GM18498 (cell line): Measurements from ENCODE around the gene TYK2.
"Not testable (repeated sequence)": the region's sequence is repeated elsewhere in the genome, so short reads cannot be mapped to it uniquely, and the experiment has no call there.

Source experiments
- ATAC-seq: cut with Tn5 transposase; IDR thresholded peaks from one replicate; pipeline ENCODE4 v1.9.1; 2021; ENCODE audit warnings: mild to moderate bottlenecking, moderate library complexity; ENCODE audit not compliant: unreplicated experiment

The TYK2 gene

DNA sequence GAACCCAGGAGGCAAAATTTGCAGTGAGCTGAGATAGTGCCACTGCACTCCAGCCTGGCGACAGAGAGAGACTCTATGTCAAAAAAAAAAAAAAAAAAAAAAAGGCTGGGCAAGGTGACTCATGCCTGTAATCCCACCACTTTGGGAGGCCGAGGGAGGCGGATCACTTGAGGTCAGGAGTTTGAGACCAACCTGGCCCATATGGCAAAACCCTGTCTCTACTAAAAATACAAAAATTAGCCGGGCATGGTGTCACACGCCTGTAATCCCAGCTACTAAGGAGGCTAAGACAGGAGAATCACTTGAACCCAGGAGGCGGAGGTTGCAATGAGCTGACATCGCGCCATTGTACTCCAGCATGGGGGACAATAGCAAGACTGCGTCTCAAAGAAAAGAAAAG, 43.6 kb downstream of the TYK2 start:
- not testable (repeated sequence) for ATAC-seq

DNA sequence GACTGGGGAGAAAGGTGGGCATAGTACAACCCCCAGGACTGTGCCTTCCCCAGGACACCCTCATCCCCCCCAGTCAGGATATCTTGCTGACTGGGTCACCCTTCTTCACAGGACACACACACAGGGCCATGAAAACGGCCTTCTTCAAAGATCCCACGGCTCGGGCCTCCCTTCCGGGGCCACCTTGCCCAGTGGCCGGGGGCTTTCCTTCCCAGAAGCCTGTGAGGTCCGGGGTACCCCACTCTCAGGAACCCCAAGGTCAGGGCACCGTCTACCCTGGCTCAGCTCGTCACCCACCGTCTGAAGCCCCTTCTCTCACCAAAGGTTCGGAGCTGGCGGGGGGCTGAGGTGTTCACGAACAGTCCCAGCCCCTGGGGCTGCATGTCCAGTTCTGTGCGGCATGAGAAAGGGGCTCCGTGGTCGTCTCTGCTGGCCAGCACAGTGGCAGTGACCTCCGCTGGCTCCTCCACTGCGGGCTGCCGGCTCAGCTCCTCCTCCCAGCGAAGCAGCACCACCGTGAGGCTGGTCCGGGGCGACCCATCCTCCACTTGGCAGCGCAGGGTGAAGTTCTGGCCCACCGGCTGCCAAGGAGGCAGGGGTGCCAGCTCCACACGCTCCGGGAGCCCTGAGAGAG, 44.9 kb downstream of the TYK2 start:
- ATAC-seq, result no peak

- no peak for ATAC-seq
Observed at GRCh38 chr19:10334588-10335351, 45.6 kb downstream of the TYK2 start.

DNA sequence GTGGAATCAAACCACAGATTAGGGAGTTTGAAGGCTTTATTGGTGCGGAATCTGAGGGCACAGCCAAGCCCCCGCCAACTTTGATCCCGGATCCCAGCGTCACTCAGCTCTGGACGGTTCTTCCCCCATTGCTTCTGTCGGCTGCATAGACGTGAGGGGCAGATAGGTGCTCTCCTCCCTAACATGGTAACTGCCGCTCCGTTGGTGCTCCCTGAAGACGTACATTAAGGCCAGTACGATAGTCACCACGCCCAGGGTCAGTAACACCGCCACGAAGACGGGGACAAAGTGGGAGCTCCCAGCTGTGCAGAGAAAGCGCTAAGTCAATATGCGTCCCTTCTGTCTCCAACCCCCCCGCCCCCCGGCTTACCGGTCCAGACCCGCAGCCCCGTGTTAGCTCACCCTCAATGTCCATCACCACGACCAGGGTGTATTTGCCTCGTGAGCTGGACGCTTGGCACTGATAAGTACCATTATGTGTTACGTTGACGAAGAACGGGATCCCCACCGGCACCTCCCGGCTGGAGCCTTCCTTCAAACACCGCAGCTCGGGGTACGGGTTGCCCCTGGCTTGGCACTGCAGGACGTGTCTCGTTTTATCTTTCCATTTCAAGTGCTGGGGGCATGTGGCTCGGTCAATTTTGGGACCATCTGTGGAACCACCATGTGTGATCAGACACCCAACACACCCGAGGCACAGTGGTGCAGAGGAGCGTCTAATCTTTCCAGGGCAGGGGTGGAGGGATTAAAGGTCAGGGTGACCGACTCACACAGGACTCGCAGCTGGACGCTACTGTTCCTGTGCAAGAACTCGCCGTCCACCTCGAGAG, 46.4 kb downstream of the TYK2 start:
- ATAC-seq, result no peak

- ATAC-seq, result peak; percentile 92
Observed at GRCh38 chr19:10332965-10333757, 47.2 kb downstream of the TYK2 start, which contains the start of gene RAVER1. Gene RAVER1 (minus strand): TSS chr19:10333529. CDS start chr19:10333507, 22 bp downstream.

GRCh38 chr19:10332158-10332964, 48.0 kb downstream of the TYK2 start:
- ATAC-seq, result no peak

DNA sequence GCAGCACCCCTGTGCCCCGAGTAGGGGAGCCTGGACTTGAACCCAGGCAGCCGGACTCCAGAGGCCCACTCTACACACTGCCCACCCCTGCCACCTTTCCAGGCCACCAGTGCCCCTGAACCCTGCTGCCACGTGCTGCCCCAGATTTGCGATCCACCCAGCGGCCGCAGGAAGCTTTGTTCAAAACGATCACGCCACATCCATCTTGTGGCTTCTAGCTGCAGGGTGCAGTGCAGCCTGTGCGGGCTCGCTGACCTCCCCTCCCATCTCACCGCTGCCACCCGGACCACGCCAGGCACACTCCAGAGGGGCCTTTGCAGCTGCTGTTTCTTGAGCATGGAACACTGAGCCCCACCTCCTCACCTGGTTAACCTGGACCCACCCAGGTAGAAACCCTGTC, 50.8 kb downstream of the TYK2 start:
- ATAC-seq, result no peak

DNA sequence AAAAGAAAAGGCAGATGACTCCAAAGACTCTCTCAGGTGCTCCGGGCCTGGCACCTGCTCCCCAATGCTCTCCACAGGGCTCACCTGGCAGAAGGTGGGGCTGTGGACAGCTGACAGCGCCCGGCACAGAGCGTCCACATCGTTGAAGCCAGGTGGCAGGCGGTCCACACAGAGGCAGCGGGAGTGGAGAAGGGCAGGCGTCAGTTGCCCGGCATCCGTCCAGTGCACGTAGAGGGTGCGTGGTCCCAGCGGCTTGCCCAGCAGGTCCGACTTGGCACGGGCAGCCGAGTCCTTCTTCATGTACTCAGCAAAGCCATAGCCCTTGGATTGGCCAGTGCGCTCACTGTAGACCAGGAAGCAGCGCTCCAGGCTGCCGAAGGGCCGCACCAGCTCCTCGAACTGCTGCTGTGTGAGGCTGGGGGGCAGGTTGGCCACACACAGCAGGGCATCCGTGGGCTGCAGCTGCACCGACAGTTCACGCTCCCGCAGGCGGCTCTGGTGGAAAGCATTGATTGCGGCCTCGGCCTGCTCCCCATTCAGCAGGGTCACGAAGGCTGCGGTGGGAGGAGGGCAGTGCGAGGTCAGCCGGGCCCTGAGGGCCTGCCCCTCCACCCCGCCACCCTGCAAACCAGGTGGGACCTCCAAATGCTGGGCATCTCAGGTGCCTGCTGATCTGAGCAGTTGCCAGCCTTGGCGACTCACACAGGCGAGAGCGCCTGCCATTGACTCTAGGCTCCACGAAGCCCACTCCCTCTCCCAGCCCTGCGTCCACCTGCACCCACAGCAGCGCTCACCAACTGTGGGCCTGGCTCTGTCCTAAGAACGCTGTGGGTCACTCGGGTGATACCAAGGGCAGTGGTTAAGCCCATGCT, 51.6 kb downstream of the TYK2 start:
- no peak for ATAC-seq

DNA sequence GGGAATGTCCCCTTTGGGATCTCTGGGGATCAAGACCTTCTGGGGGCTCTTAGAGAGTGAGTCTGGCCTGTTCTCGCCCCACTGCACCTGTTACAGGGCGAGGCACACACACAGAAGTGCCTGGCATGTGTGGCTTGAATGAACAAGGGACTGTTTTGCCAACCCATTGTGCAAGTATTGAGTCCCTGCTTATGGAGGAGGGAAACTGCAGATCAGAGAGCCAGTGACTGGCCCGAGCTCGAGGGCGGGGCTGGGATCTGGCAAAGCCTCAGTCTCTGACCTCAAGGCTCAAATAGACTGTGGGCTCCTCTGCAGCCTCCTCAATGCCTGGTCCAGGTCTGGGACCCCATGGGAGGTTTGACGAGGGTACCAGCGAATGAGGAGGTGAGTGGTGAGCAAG, 52.6 kb downstream of the TYK2 start:
- ATAC-seq, result no peak

- ATAC-seq, result no peak
Observed at GRCh38 chr19:10325732-10326131, 54.6 kb downstream of the TYK2 start.

- no peak for ATAC-seq
Observed at GRCh38 chr19:10321874-10322835, 58.2 kb downstream of the TYK2 start.

- ATAC-seq, result no peak
Observed at GRCh38 chr19:10321417-10321797, 59.0 kb downstream of the TYK2 start.

GRCh38 chr19:10320602-10321416, 59.6 kb downstream of the TYK2 start:
- no peak for ATAC-seq

GRCh38 chr19:10318807-10319682, 61.3 kb downstream of the TYK2 start:
- no peak for ATAC-seq

- ATAC-seq, result no peak
Observed at GRCh38 chr19:10317857-10318462, 62.4 kb downstream of the TYK2 start.
